SH-SY5Y (cell line): Measurements from ENCODE around the gene TSSK6.

Experiments
- GATA2 ChIP-seq: IDR thresholded peaks from 2 replicates; pipeline ENCODE4 v1.6.1; 2011; ENCODE audit warnings: mild to moderate bottlenecking, low read depth, low read length
- GATA3 ChIP-seq: IDR thresholded peaks from 2 replicates; pipeline ENCODE4 v1.6.1; 2011; ENCODE audit warnings: low read depth, mild to moderate bottlenecking, low read length, moderate library complexity

Gene TSSK6

DNA sequence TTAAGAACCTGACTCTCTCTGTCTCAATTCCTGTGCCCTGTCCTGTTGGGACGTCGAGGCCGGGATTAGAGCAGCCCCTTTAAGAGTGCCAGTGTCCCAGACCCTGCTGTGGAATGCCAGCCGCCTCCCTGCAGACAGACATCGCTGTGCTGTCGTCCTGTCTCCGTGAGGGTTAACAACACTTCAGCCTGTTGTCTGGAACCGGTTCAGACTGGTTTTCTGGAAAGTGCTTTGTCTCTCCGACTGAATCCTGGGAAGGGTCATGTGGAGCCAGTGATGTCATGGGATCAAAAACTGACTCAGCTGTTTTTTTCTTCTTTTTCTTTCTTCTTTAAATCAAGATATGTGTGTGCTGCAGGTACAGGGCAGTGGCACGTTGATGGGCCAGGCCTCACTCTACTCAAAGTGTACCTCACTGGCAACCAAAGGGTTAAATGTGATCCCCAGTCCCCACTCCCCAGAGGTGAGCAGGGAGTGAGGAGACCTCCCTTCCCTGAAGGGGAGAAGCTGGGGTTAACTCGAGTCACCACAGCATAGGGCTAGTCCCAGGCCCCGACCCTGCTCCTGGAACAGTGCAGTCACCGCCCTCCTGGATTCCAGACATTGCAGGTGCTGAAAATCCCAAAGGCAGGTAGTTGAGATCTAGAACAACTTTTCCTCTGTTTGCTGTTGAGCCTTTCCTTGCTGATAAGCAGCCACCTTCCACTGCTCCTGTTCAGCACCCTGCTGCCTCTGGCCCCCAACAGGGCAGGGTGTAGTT is 50.8 kb downstream of the TSSK6 start:
- TF ChIP-seq GATA2, result no peak
- no peak for TF ChIP-seq GATA3
